ENCODE measurements around the gene EDAR. TPM values are rescaled to one million over a fixed set of nuclear protein-coding genes. Genes with fewer than 3 reads are reported as not detected.

Gene EDAR
- total RNA-seq, 2 donors from 2014 or later: 0.43 to 0.46 TPM

DNA sequence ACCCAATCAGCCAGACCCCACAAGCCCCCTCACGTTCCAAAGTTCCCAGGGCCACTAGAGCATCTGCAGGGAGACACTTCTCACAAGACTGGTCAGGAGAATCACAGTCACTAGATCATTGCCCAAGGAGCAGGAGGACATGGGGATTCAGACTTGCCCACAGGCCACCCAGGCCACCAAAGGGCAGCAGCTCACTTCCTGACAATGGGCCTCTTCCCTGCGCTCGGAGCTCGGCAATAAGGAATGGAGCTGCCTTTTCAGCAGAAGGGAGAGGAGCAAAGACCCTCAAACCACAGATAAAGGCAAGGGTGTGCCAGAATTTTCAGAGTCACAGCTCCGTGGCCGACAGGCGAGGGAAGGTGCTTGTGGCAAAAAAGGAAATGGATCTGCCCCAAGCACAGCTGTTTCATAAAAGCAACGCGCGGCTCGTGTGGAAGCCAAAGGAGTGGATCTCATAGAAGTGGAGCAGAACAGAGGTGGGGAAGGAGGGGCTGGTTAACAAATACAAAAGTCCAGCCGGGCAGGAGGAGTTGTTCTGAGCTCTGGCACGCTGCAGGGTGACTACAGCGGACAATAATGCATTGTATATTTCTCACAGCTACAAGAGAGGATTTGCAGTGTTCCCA, 72.1 kb downstream of the EDAR start:
- Mint-ChIP-seq H3K36me3 (no peaks in the 10 kb centered on the region), H3K27ac (peak overlapping the region in 1 of 2 donors; percentile 77), H3K9me3 (no peaks in the 10 kb centered on the region)
- DNase-seq (ENCODE audit: low spot score in 2 of 2) (no peak), ATAC-seq (no peak)

- ATAC-seq: no peak
- DNase-seq (ENCODE audit: low spot score in 2 of 2): no peak
- Mint-ChIP-seq H3K36me3 (no peaks in the 10 kb centered on the region), H3K9me3 (no peaks in the 10 kb centered on the region), H3K27ac (peak overlapping the region in 1 of 2 donors; percentile 65)
Measured at GRCh38 chr2:108916122-108916795, 72.8 kb downstream of the EDAR start.

- ATAC-seq: no peak
- Mint-ChIP-seq H3K27ac (peak overlapping the region in 1 of 2 donors; percentile 55), H3K9me3 (no peaks in the 10 kb centered on the region), H3K36me3 (no peaks in the 10 kb centered on the region)
- no peak for DNase-seq (ENCODE audit: low spot score in 2 of 2)
Measured at GRCh38 chr2:108912629-108912902, 76.5 kb downstream of the EDAR start.

DNA sequence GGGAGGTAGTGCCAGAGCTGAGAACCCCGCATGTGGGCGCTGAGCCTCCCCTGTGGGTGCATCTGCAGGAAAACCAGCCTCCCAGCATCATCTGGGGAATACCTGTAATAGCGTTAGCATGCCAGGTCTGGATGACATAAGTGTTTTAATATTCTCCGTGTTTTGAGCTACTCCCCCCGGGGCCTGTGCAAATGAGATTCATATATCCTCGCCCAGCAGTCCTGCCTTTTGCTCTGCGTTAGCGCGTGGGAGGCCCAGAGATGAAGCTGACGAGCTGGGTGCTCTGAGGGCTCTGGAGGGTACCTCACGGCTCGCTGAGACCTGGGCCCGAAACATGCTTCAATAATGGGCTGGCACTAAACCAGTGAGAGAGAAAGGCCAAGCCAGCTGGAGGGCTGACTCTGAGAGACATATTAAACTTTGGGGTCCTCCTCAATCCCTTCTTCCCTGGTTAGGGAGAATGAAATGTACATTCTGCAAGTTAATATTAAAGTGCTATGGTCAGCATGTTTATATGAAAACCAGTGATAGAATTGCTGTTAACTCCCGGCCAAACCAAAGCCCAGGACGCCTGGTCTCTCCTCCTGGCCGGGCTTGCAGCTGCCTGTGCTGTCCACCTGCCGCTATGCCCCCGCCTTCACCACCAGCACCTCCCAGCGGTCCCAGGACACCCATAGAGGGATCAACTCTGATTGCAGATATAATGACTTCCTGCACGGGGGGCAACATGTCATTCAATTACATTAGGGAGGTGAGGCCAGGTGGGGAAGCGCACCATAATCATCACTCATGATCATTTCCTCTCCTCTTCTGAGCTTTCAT, 77.0 kb downstream of the EDAR start:
- no peak for ATAC-seq
- Mint-ChIP-seq H3K36me3 (no peaks in the 10 kb centered on the region), H3K9me3 (no peaks in the 10 kb centered on the region), H3K27ac (peak overlapping the region in 1 of 2 donors; percentile 55)
- DNase-seq (ENCODE audit: low spot score in 2 of 2): no peak

GRCh38 chr2:108911401-108911800, 77.6 kb downstream of the EDAR start:
- DNase-seq (ENCODE audit: low spot score in 2 of 2): no peak

GRCh38 chr2:108910541-108911396, 78.3 kb downstream of the EDAR start:
- ATAC-seq (no peak), DNase-seq (ENCODE audit: low spot score in 2 of 2) (no peak)
- H3K27ac Mint-ChIP-seq: no peak overlapping the region
- H3K36me3 Mint-ChIP-seq: no peaks in the 10 kb centered on the region
- no peaks in the 10 kb centered on the region for H3K9me3 Mint-ChIP-seq

More at GRCh38 chr2:108911401-108911800, 77.6 kb downstream of the EDAR start:
- no peaks in the 10 kb centered on the region for H3K9me3 Mint-ChIP-seq
- no peaks in the 10 kb centered on the region for H3K36me3 Mint-ChIP-seq
- H3K27ac Mint-ChIP-seq: peak overlapping the region in 1 of 2 donors; percentile 50
- no peak for ATAC-seq

- no peak for DNase-seq (ENCODE audit: low spot score in 2 of 2)
- Mint-ChIP-seq H3K27ac (no peak overlapping the region), H3K9me3 (no peaks in the 10 kb centered on the region), H3K36me3 (peaks cover under 1 to 2% of the 10 kb centered on the region in 2 donors)
- no peak for ATAC-seq
Measured at GRCh38 chr2:108910011-108910431, 79.0 kb downstream of the EDAR start.

DNA sequence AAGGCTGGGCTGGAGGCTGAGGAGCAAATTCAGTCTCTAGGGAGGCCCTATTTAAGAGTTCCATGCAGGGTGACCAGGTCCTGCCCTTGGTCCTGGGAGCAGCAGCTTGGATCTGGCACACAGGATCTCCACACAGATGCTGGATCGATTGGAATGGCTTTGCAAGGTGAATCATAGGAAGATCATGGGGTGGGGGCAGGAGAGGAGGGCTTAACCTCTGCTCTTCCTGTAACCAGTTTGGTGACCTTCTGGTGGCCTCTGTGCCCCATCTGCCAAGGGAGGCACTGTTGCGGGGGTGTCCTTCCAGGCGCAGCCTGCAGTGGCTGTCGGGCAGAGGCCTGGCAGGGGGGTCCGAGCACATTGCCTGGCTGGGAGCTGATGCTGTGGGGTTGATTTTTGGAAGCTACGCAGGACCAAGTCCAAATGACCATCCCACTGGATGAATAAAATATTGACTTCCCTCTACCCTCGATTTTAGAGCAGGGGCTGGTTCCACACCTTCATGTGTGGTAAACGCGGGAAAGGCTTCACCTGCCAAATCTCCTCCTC, 79.7 kb downstream of the EDAR start:
- no peaks in the 10 kb centered on the region for H3K9me3 Mint-ChIP-seq
- peaks cover 4 to 5% of the 10 kb centered on the region in 2 donors for H3K36me3 Mint-ChIP-seq
- H3K27ac Mint-ChIP-seq: peak overlapping the region in 1 of 2 donors; percentile 15
- ATAC-seq: no peak
- no peak for DNase-seq (ENCODE audit: low spot score in 2 of 2)

DNA sequence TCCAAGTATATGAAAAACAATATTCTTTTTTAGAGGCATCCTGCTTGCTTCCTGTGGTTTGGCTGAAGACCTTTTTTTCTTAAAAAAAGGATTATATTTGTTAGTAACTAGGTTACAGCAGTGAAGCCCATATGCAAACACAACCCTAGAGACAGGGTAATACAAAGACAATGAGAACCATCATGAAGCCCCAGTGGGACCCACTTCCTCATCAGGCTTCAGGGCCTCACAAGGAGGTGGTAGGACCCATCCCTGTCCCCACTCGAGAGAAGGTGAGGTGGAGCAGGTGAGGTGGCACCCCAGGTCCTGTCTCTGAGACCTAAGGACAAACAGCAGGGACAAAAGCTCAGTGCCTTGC, 80.3 kb downstream of the EDAR start:
- H3K36me3 Mint-ChIP-seq: peaks cover 4 to 5% of the 10 kb centered on the region in 2 donors

DNA sequence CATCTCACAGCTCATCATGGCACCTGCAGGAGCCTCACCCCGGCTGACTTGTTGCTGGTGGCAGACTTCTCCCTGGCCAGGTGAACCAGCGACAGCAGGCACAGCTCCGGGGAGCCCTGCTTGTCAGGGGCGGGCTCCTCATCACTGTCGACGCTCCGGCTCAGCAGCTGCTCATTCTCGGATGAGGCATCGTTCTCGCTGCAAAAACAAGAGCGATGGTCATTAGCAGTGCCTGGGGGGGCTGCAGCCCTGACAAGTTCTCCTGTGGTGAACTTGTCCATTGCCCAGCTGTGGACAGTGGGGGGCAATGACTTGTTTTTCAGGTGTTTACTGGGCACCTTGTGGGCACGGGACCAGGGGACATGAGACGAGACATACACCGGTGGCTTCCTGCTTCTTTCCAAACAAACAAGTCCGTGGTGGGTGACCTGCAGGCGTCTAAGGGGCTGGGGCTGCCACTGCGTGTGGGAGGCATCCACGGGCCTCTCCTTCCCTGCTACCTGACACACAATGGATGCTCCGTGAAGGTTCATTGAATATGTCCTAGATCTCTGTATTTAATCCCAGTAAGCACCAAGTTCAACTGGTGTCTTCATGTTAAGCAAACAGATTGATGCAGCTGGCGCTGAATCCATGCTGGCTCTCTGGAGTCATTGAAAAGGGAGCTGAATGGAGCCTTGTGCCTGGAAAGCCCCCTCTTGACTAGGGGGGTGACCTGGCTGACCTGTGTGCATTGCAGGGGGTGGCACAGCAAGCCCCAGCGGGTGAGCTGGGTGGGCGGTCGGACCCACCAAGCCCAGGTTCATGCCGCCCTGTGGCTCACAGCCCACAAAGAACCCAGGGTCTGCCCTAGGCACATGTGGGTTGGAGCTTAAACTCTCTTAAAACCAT, 81.0 kb downstream of the EDAR start:
- ATAC-seq (no peak), DNase-seq (ENCODE audit: low spot score in 2 of 2) (no peak)
- Mint-ChIP-seq H3K27ac (no peak overlapping the region), H3K36me3 (peaks cover 4 to 5% of the 10 kb centered on the region in 2 donors), H3K9me3 (no peaks in the 10 kb centered on the region)

More for the DNA sequence above, 80.3 kb downstream of the EDAR start:
- ATAC-seq (no peak), DNase-seq (ENCODE audit: low spot score in 2 of 2) (no peak)
- Mint-ChIP-seq H3K9me3 (no peaks in the 10 kb centered on the region), H3K27ac (no peak overlapping the region)

DNA sequence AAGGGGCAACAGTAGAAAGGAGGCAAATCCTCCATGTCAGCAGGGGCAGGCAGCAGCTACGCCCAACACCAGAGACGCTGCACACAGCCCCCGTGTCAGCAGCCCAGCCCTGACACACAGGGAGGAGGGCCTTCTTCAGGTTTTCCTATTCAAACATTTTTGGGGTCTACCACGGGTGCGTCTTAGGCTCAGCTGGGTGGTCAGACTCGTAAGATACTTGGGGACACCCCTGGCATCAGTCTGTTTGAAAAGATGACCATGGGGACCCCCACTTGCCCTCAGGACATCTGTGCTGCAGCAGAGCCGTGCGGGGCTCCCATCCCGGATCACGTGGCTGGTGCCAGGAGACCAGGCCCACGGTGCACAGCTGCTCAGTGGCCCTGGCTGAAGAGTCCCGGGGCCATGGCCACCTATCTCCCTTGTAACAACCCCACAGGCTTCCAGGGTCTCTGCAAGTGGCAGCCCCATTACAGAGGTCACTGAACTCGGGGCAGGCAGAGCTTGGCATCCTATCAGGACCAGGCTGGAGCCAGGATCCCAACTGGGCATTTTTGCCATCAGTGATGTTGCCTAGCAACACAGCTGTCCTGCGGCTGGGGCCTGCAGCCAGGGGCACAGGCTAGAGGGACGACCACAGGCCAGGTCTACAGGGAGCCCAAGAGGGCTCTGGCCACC, 82.5 kb downstream of the EDAR start:
- no peaks in the 10 kb centered on the region for H3K9me3 Mint-ChIP-seq
- DNase-seq (ENCODE audit: low spot score in 2 of 2): no peak
- H3K27ac Mint-ChIP-seq: no peak overlapping the region
- H3K36me3 Mint-ChIP-seq: peaks cover 12 to 14% of the 10 kb centered on the region in 2 donors
- no peak for ATAC-seq

DNA sequence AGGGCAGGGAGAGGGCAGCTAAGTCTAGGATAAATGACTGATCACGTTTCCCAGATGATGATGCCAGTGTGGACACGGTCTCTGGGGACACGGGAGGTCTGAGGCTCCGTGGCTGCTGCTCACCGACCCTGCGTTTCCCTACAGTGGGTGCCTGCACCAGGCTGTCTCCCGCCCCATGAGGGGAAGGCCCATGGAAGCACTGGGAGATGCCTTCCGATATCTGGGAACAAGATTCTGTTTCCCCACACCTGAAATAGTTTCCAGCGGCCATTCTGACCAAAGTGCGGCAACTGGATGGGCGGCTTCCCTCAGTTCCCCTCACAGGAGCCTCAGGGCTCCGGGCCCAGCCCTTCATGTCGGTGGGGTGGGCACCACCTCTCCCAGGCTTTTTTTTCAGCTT, 83.1 kb downstream of the EDAR start:
- no peak overlapping the region for H3K27ac Mint-ChIP-seq
- ATAC-seq (no peak), DNase-seq (ENCODE audit: low spot score in 2 of 2) (no peak)
- H3K9me3 Mint-ChIP-seq: peaks cover 0 to 5% of the 10 kb centered on the region in 2 donors
- H3K36me3 Mint-ChIP-seq: peaks cover 18 to 20% of the 10 kb centered on the region in 2 donors

DNA sequence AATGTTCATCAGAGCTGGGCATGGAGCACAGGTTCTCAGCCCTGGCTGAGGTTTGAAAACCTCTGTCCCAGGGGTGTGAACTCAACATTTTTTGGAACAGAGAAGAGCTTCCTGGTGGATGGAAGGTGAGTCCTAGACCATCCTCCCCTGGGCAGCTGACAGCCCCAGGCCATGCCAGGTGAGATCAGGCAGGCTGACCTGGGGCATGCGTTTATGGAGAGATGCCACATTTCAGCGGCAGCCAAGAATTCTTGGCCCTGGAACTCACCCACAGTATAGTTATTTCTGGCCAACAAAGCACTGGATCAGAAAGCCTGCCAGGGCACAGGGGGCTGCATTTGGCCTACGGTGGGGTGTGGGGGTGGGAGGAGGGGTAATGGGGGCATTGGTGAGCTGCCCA, 83.8 kb downstream of the EDAR start:
- ATAC-seq (no peak), DNase-seq (ENCODE audit: low spot score in 2 of 2) (no peak)
- peak overlapping the region in 1 of 2 donors; percentile 61 for H3K27ac Mint-ChIP-seq
- peaks cover 4 to 10% of the 10 kb centered on the region in 2 donors for H3K9me3 Mint-ChIP-seq
- H3K36me3 Mint-ChIP-seq: peaks cover 23 to 25% of the 10 kb centered on the region in 2 donors

DNA sequence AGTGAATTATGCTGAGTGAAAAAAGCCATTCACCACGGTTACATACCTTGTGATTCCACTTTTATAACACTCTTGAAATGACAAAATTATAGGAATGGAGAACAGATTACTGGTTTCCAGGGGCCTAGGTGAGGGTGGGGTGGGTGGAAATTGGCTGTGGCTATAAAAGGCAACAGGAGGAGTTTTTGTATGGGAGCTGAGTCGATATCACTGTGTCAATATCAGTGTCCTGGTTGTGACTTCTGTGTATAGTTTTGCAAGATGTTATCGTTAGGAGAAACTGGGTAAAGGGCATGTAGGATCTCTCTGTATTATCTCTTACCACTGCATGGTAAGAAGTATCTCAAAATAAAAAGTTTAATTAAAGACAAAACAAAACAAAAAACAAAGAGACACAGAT, 84.3 kb downstream of the EDAR start:
- H3K9me3 Mint-ChIP-seq: peaks cover 4 to 10% of the 10 kb centered on the region in 2 donors
- no peak for ATAC-seq
- no peak for DNase-seq (ENCODE audit: low spot score in 2 of 2)
- H3K27ac Mint-ChIP-seq: peak overlapping the region in 1 of 2 donors; percentile 61
- H3K36me3 Mint-ChIP-seq: peaks cover 23 to 25% of the 10 kb centered on the region in 2 donors

All from activated naive CD4-positive, alpha-beta T cell treated with anti-CD3 and anti-CD28 coated beads, Interleukin-2, amount 50 U/mL, for 72 hours (primary cell).